ENCODE measurements around the gene ELOVL5.

DNA sequence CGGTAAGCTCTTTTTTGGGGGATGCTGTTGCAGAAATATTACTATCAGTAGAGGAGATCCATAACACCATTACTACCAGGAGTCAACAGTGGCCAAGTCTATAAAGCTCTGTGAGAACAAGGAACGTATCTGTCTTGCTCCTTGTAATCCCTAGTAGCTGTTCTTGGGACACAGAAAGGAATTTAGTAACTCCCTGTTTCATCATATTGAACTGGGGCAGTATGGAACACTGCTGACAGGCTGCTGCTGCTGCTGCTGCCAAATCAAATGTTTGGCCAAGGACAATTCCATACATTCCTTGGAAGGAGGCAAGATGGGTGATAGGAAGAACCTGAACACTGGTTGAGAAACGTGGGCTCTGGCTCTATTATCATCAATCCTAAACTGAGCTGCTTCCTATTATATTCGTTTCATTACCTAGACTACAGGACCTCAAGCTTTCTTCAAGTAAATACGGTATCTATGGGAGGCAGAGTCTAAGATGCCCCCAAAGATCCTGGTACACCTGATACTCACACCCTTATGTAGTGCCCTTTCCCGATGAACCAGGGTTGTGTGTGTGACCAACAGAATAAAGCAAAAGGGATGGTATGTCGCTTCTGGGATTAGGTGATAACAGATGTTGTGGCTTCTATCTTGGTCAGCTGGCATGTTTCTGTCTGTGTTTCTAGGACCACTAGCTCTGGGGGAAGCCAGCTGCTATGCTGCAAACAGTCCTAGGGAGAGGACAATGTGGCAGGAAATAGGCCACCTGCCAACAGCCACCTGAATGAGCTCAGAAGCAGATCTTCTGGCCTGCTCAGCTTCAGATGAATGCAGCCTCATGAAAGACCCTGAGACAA lies 39.5 kb downstream of the ELOVL5 start:
- TF ChIP-seq, protein P1, sequence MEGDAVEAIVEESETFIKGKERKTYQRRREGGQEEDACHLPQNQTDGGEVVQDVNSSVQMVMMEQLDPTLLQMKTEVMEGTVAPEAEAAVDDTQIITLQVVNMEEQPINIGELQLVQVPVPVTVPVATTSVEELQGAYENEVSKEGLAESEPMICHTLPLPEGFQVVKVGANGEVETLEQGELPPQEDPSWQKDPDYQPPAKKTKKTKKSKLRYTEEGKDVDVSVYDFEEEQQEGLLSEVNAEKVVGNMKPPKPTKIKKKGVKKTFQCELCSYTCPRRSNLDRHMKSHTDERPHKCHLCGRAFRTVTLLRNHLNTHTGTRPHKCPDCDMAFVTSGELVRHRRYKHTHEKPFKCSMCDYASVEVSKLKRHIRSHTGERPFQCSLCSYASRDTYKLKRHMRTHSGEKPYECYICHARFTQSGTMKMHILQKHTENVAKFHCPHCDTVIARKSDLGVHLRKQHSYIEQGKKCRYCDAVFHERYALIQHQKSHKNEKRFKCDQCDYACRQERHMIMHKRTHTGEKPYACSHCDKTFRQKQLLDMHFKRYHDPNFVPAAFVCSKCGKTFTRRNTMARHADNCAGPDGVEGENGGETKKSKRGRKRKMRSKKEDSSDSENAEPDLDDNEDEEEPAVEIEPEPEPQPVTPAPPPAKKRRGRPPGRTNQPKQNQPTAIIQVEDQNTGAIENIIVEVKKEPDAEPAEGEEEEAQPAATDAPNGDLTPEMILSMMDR (IDR thresholded peaks at IDR 0.05): no peak
- no peak for TF ChIP-seq SIN3A (IDR thresholded peaks at IDR 0.05; ENCODE audit: borderline replicate concordance, insufficient read depth, low read depth, low read length)
- no peak for TF ChIP-seq POLR2AphosphoS5 (IDR thresholded peaks at IDR 0.05; ENCODE audit: low read depth, low read length)
